GM12891 (cell line): ENCODE results near the gene DNAJC15.

ENCODE experiments used
- POLR2A ChIP-seq: IDR thresholded peaks from 2 replicates; pipeline ENCODE4 v1.6.1; 2011; ENCODE audit warnings: low read depth, low read length, control low read depth
- POLR2AphosphoS5 ChIP-seq: IDR thresholded peaks from 2 replicates; pipeline ENCODE4 v1.6.1; 2011; ENCODE audit warnings: low read depth, low read length, control low read depth
- POU2F2 ChIP-seq: IDR thresholded peaks from 2 replicates; pipeline ENCODE4 v1.6.1; 2011; ENCODE audit warnings: low read depth, mild to moderate bottlenecking, control low read depth, low read length, moderate library complexity
- SPI1 ChIP-seq: IDR thresholded peaks from 2 replicates; pipeline ENCODE4 v1.6.1; 2011; ENCODE audit warnings: low read depth, low read length, control low read depth
- TAF1 ChIP-seq: IDR thresholded peaks from 2 replicates; pipeline ENCODE4 v1.6.1; 2011; ENCODE audit warnings: low read depth, low read length, control low read depth

DNA sequence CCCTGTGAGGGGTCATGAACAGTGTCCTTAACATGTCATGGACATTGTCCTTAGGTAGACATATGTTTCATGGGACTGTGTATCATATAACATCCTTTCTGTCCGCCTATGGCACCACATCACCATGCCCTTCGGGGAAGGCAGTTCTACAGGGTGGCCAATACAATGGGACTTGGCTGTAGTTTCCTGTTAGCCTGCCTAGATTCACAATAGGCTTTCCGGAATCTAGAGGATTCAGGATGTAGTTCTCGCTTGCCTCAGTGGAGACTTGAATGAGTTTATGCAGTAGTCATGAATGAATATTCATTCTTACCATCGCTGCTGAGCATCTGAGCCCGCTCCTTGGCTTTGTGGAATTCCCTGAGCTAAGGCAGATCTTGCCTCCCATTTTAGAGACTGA, 100.5 kb downstream of the DNAJC15 start:
- no peak for TF ChIP-seq POLR2A
- TF ChIP-seq POLR2AphosphoS5: no peak
- TF ChIP-seq TAF1: no peak
- TF ChIP-seq SPI1: no peak
- TF ChIP-seq POU2F2: no peak
